Breast epithelium (tissue), 3 donors: Measurements from ENCODE around the gene DLGAP3.
"Not testable (repeated sequence)": the region's sequence is repeated elsewhere in the genome, so short reads cannot be mapped to it uniquely, and the experiment has no call there.

Experiments used
- POLR2A ChIP-seq: fragments of 450-650 bp; IDR thresholded peaks from one replicate; pipeline ENCODE4 v1.6.1; 2016; ENCODE audit warnings: antibody characterized with exemption, mild to moderate bottlenecking, moderate library complexity
- POLR2AphosphoS5 ChIP-seq, 3 donors: sonication (generic); formaldehyde crosslinking; IDR thresholded peaks; one replicate each; pipeline ENCODE4 v1.6.1; 2017; ENCODE audit warnings: antibody characterized with exemption in 3 of 3
- TF ChIP-seq, protein P1 (sequence below), 3 donors: fragments of 450-650 bp; IDR thresholded peaks; one replicate each; pipeline ENCODE4 v1.5.1; 2016 to 2017; ENCODE audit warnings: antibody characterized with exemption in 3 of 3, mild to moderate bottlenecking in 3 of 3, moderate library complexity in 3 of 3

GRCh38 chr1:34947641-34948314 is 18.3 kb upstream of the DLGAP3 start:
- TF ChIP-seq, protein P1, sequence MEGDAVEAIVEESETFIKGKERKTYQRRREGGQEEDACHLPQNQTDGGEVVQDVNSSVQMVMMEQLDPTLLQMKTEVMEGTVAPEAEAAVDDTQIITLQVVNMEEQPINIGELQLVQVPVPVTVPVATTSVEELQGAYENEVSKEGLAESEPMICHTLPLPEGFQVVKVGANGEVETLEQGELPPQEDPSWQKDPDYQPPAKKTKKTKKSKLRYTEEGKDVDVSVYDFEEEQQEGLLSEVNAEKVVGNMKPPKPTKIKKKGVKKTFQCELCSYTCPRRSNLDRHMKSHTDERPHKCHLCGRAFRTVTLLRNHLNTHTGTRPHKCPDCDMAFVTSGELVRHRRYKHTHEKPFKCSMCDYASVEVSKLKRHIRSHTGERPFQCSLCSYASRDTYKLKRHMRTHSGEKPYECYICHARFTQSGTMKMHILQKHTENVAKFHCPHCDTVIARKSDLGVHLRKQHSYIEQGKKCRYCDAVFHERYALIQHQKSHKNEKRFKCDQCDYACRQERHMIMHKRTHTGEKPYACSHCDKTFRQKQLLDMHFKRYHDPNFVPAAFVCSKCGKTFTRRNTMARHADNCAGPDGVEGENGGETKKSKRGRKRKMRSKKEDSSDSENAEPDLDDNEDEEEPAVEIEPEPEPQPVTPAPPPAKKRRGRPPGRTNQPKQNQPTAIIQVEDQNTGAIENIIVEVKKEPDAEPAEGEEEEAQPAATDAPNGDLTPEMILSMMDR (IDR thresholded peaks at IDR 0.05), result not testable (repeated sequence)
- TF ChIP-seq POLR2A; POLR2AphosphoS5 (IDR thresholded peaks at IDR 0.05): not testable (repeated sequence)
